Caco-2 (cell line): ENCODE data around the gene PAPSS2. TPM values are rescaled to one million over a fixed set of nuclear protein-coding genes. Genes with fewer than 3 reads are reported as not detected.
A peak's percentile ranks its signal among the peaks of the same experiment; 100 is the strongest.
"Not testable (repeated sequence)": the region's sequence is repeated elsewhere in the genome, so short reads cannot be mapped to it uniquely, and the experiment has no call there.

ENCODE experiments used
- BruUV-seq: library from RNA; stranded (reverse); fragments of 400-500 nt; replicated peaks from 2 replicates; lab custom pipeline; 2021; lab: Mats Ljungman, UMichigan
- CTCF ChIA-PET: fragments of 300-600 bp; sonication (Branson Sonifier 250); formaldehyde crosslinking; loops from one replicate; lab custom pipeline; 2022; ENCODE audit warnings: antibody characterized with exemption; lab: Charles Lee
- POLR2A ChIA-PET: fragments of 300-600 bp; sonication (Branson Sonifier 250); formaldehyde crosslinking; loops from one replicate; lab custom pipeline; 2022; ENCODE audit warnings: antibody characterized with exemption; lab: Charles Lee
- DNase-seq, 2 experiments: peaks; one replicate each; pipeline versions ENCODE4 v3.0.0 to v3.0.0-alpha.2; 2020 to 2022
- H3K27me3 ChIP-seq: replicated peaks from 2 replicates; pipeline ENCODE4 v1.6.0; 2011; ENCODE audit warnings: low read length; ENCODE audit not compliant: control insufficient read depth, insufficient read depth
- H3K36me3 ChIP-seq: 2 replicates; pipeline ENCODE4 v1.5.1; 2011; ENCODE audit warnings: low read length; ENCODE audit not compliant: control insufficient read depth, insufficient read depth
- H3K4me1 ChIP-seq: fragments of 250-450 bp; sonication (Bioruptor Pico); 2 replicates; pipeline ENCODE4 v1.5.1; 2020; ENCODE audit warnings: mild to moderate bottlenecking
- H3K4me3 ChIP-seq: 2 replicates; pipeline ENCODE4 v1.5.1; 2011; ENCODE audit warnings: low read depth, mild to moderate bottlenecking, control low read depth, low read length
- H3K9me3 ChIP-seq: fragments of 250-450 bp; sonication (Bioruptor Pico); 2 replicates; pipeline ENCODE4 v1.5.1; 2020; ENCODE audit warnings: mild to moderate bottlenecking, moderate library complexity
- H3K27ac Mint-ChIP-seq: one replicate; pipeline ENCODE4 v1.8.0; 2022; ENCODE audit warnings: mixed read lengths; ENCODE audit not compliant: unreplicated experiment
- H3K27me3 Mint-ChIP-seq: one replicate; pipeline ENCODE4 v1.8.0; 2022; ENCODE audit warnings: mixed read lengths; ENCODE audit not compliant: insufficient read depth, unreplicated experiment
- H3K36me3 Mint-ChIP-seq: one replicate; pipeline ENCODE4 v1.8.0; 2022; ENCODE audit warnings: mild to moderate bottlenecking, mixed read lengths; ENCODE audit not compliant: insufficient read depth, unreplicated experiment
- H3K4me1 Mint-ChIP-seq: one replicate; pipeline ENCODE4 v1.8.0; 2022; ENCODE audit warnings: low read depth, mixed read lengths; ENCODE audit not compliant: unreplicated experiment
- H3K4me3 Mint-ChIP-seq: one replicate; pipeline ENCODE4 v1.8.0; 2022; ENCODE audit warnings: mild to moderate bottlenecking, moderate library complexity, mixed read lengths; ENCODE audit not compliant: unreplicated experiment
- H3K9me3 Mint-ChIP-seq: one replicate; pipeline ENCODE4 v1.8.0; 2022; ENCODE audit warnings: mixed read lengths; ENCODE audit not compliant: unreplicated experiment
- CTCF ChIP-seq, 2 experiments: fragments of 200-600 bp in 1 of 2; IDR thresholded peaks; 1 replicate in 1 of 2; 2 replicates in 1 of 2; pipeline versions ENCODE4 v1.5.1 to v1.8.0; 2011 to 2022; ENCODE audit warnings: antibody characterized with exemption in 1 of 2, control low read depth in 1 of 2, inconsistent platforms in 1 of 2, low read depth in 1 of 2, low read length in 1 of 2, mild to moderate bottlenecking in 1 of 2, moderate library complexity in 1 of 2; ENCODE audit not compliant: insufficient read depth in 1 of 2, severe bottlenecking in 1 of 2, unreplicated experiment in 1 of 2
- intact Hi-C: fragments of 100-400 bp; cut with micrococcal nuclease; formaldehyde crosslinking; loops from one replicate; pipeline ENCODE4 v1.10.0; 2022; ENCODE audit not compliant: unreplicated experiment
- total RNA-seq: library from RNA; stranded (reverse); gene quantifications from 2 replicates; pipeline ENCODE4 v1.2.3, GENCODE V29; 2022

Gene PAPSS2
- total RNA-seq, 1 experiment from 2014 or later: 4.3 TPM

GRCh38 chr10:87739703-87740102, 80.0 kb downstream of the PAPSS2 start:
- H3K4me3 Mint-ChIP-seq: no peak overlapping the region
- ChIA-PET CTCF (no interaction called here), POLR2A (no interaction called here)
- H3K36me3 Mint-ChIP-seq: no peaks in the 10 kb centered on the region
- no peak overlapping the region for H3K27ac Mint-ChIP-seq
- no peak for DNase-seq
- Histone ChIP-seq H3K27me3 (no peaks in the 10 kb centered on the region), H3K4me1 (0 out of 2 replicates have a peak, but pooled peaks cover 4% of the 10 kb centered on the region), H3K4me3 (no peak overlapping the region), H3K9me3 (no peaks in the 10 kb centered on the region), H3K36me3 (no peaks in the 10 kb centered on the region)
- no peaks in the 10 kb centered on the region for H3K27me3 Mint-ChIP-seq
- no peak for TF ChIP-seq CTCF (IDR thresholded peaks at IDR 0.05; ENCODE audit: insufficient read depth in 1 of 2, low read depth in 1 of 2, low read length in 1 of 2, severe bottlenecking in 1 of 2, unreplicated experiment in 1 of 2)
- H3K9me3 Mint-ChIP-seq: no peaks in the 10 kb centered on the region
- H3K4me1 Mint-ChIP-seq: no peaks in the 10 kb centered on the region
- no TSS peak for BruUV-seq
- intact Hi-C loops: no loop called here

DNA sequence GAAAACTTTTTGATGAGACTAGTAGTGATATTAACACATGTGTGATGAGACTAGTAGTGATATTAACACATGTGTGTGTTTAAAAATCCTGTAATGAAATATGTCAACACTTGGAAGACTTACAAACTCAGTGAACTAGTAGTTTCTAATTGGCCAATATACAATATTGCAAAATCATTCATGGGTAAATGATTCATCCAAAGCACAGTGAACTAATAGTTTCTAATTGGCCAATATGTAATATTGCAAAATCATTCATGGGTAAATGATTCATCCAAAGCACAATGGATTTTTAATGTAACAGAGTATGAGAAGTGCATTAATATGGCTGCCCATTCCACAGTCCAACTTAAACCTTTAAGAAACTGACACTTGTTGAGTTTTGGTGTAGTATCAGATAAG, 80.6 kb downstream of the PAPSS2 start:
- no peaks in the 10 kb centered on the region for H3K27me3 ChIP-seq
- TF ChIP-seq CTCF (IDR thresholded peaks at IDR 0.05; ENCODE audit: insufficient read depth in 1 of 2, low read depth in 1 of 2, low read length in 1 of 2, severe bottlenecking in 1 of 2, unreplicated experiment in 1 of 2): no peak
- no peak overlapping the region for H3K4me3 Mint-ChIP-seq
- H3K36me3 ChIP-seq: no peaks in the 10 kb centered on the region; the same call in 1 of the 2 replicates
- POLR2A ChIA-PET: no interaction called here
- H3K36me3 Mint-ChIP-seq: no peaks in the 10 kb centered on the region
- no peak for DNase-seq
- H3K4me3 ChIP-seq: no peak overlapping the region
- CTCF ChIA-PET: no interaction called here
- H3K9me3 ChIP-seq: no peaks in the 10 kb centered on the region
- no peaks in the 10 kb centered on the region for H3K27me3 Mint-ChIP-seq
- no peaks in the 10 kb centered on the region for H3K9me3 Mint-ChIP-seq
- H3K27ac Mint-ChIP-seq: no peak overlapping the region
- intact Hi-C loops: no loop called here
- no peaks in the 10 kb centered on the region for H3K4me1 Mint-ChIP-seq
- 0 out of 2 replicates have a peak, but pooled peaks cover 4% of the 10 kb centered on the region for H3K4me1 ChIP-seq
- BruUV-seq: no TSS peak

DNA sequence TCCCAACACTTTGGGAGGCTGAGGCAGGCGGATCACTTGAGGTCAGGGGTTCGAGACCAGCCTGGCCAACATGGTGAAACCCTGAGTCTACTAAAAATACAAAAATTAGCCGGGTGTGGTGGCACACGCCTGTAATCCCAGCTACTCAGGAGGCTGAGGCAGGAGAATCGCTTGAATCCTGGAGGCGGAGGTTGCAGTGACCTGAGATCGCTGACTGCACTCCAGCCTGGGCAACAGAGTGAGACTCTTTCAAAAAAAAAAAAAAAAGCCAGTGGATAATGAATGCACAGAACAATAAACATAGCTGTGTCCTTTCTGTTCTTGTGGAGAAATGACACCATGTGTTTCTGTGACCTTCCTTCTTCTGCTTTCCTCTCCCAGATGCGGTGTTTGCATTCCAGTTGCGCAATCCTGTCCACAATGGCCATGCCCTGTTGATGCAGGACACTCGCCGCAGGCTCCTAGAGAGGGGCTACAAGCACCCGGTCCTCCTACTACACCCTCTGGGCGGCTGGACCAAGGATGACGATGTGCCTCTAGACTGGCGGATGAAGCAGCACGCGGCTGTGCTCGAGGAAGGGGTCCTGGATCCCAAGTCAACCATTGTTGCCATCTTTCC, 83.4 kb downstream of the PAPSS2 start:
- H3K4me3 Mint-ChIP-seq, H3K36me3 ChIP-seq, H3K4me3 ChIP-seq, H3K27ac Mint-ChIP-seq, BruUV-seq, H3K27me3 ChIP-seq, H3K4me1 ChIP-seq, H3K9me3 Mint-ChIP-seq, H3K9me3 ChIP-seq, H3K27me3 Mint-ChIP-seq, H3K36me3 Mint-ChIP-seq, intact Hi-C loops, H3K4me1 Mint-ChIP-seq, CTCF ChIA-PET: not testable (repeated sequence)
- POLR2A ChIA-PET: interaction anchor here (0.7 kb wide), 1 partner anchor 874 kb away, joined by 5 read pairs; no protein-coding TSS in a partner anchor
- DNase-seq: peak; percentile 18 to 47
